Loucy (cell line): ENCODE results near the gene TAS1R3.

ENCODE experiments used
- H2AFZ ChIP-seq: fragments of 200-600 bp; sonication (generic); 2 replicates; pipeline ENCODE4 v1.6.0; 2016; ENCODE audit warnings: antibody characterized with exemption, mild to moderate bottlenecking, low read length, moderate library complexity
- H3F3A ChIP-seq: fragments of 200-600 bp; 2 replicates; pipeline ENCODE4 v1.6.0; 2016; ENCODE audit warnings: antibody characterized with exemption, low read depth, mild to moderate bottlenecking
- H3K27me3 ChIP-seq: fragments of 200-600 bp; sonication (generic); 2 replicates; pipeline ENCODE4 v1.6.1; 2014; ENCODE audit warnings: low read length, mild to moderate bottlenecking; ENCODE audit not compliant: insufficient read depth, poor library complexity, severe bottlenecking
- H3K36me3 ChIP-seq: fragments of 200-600 bp; sonication (generic); 2 replicates; pipeline ENCODE4 v1.6.1; 2016; ENCODE audit warnings: low read length; ENCODE audit not compliant: insufficient read depth
- H3K4me1 ChIP-seq: fragments of 200-600 bp; sonication (generic); 2 replicates; pipeline ENCODE4 v1.5.1; 2014; ENCODE audit warnings: low read length, mild to moderate bottlenecking; ENCODE audit not compliant: insufficient read depth, poor library complexity, severe bottlenecking
- H3K4me2 ChIP-seq: fragments of 200-600 bp; sonication (generic); 2 replicates; pipeline ENCODE4 v1.6.0; 2014; ENCODE audit warnings: antibody characterized with exemption, low read length, low read depth, mild to moderate bottlenecking; ENCODE audit not compliant: poor library complexity, severe bottlenecking
- H3K4me3 ChIP-seq: fragments of 200-600 bp; sonication (generic); 2 replicates; pipeline ENCODE4 v1.5.1; 2014; ENCODE audit warnings: low read length, mild to moderate bottlenecking, mixed read lengths; ENCODE audit not compliant: poor library complexity, severe bottlenecking
- H3K79me2 ChIP-seq: fragments of 200-600 bp; sonication (generic); 2 replicates; pipeline ENCODE4 v1.6.1; 2014; ENCODE audit warnings: low read length; ENCODE audit not compliant: insufficient read depth
- H3K9ac ChIP-seq: fragments of 200-600 bp; sonication (generic); 2 replicates; pipeline ENCODE4 v1.6.0; 2014; ENCODE audit warnings: mild to moderate bottlenecking, low read depth, low read length, moderate library complexity; ENCODE audit not compliant: poor library complexity, severe bottlenecking
- H3K9me2 ChIP-seq: fragments of 200-600 bp; sonication (generic); replicated peaks from 2 replicates; pipeline ENCODE4 v1.6.1; 2016; ENCODE audit warnings: low read depth, low read length, mixed read lengths
- H3K9me3 ChIP-seq: fragments of 200-600 bp; sonication (generic); 2 replicates; pipeline ENCODE4 v1.6.1; 2014; ENCODE audit warnings: mild to moderate bottlenecking, antibody characterized with exemption, low read length, low read depth; ENCODE audit not compliant: insufficient read depth
- H4K20me1 ChIP-seq: fragments of 200-600 bp; sonication (generic); 2 replicates; pipeline ENCODE4 v1.6.0; 2014; ENCODE audit warnings: antibody characterized with exemption, low read length, mild to moderate bottlenecking; ENCODE audit not compliant: insufficient read depth, poor library complexity, severe bottlenecking
- EZH2phosphoT487 ChIP-seq: fragments of 200-600 bp; IDR thresholded peaks from 2 replicates; pipeline ENCODE4 v1.6.1; 2018; ENCODE audit warnings: antibody characterized with exemption, mild to moderate bottlenecking, moderate library complexity, borderline replicate concordance
- TF ChIP-seq, protein P1 (sequence below): fragments of 200-600 bp; sonication (generic); conservative IDR thresholded peaks from 2 replicates; pipeline ENCODE4 v1.5.1; 2014; ENCODE audit warnings: mild to moderate bottlenecking, antibody characterized with exemption, low read length

The TAS1R3 gene

GRCh38 chr1:1349256-1350012 is 18.4 kb downstream of the TAS1R3 start, which contains the start of gene DVL1:
Gene DVL1, minus strand, starts transcription at chr1:1349418. Its CDS starts 353 bp downstream, at chr1:1349065.
- peak within 1 kb of the TSS; percentile 85 for H3K4me3 ChIP-seq
- H2AFZ ChIP-seq = peak within 1 kb of the TSS; percentile 88; the same call in 1 of the 2 replicates

DNA sequence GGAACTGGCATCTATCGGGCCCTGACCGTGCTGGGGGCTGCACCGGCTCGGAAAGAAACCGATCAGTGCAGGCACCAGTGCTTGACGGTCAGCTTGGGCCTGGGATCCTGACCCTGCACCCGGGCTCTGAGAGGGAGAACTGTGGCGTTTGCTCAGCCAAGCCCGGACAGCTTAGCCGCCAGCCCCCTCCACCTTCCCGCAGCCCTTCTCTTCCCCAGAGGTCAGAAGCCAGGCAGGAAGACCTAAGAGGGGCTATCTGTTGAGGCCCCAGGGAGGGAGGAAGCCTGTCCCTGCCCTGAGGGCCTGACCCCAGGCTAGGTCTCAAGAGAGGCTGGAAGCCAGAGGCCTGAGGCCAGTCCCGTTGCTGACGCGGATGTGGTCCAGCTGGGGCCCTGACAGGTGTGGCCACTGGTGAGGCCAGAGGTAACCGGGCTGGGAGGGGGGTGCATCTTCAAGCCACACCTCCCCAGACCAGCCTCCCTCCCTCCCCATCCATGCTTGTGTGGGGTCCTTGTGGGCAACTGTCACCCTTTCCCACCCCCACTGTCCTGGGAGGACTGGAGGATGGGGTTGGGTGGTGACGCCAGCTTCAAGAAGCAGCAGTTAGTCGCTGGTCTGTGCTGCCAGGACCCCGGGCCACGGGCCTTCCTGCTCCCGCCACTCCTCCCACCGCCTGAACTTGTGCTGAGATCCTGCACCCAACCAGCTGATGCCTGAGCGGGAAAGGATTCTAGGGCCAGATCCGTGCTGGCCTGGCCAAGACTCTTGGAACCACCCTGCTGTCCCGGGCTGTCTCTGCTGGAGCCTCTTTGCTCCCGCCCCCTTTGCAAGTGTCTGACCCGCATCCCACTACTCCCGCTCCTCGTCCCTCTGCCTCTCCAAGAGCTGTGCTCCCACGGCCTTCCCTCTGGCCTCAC is 20.7 kb downstream of the TAS1R3 start:
- H3K9ac ChIP-seq = no peak overlapping the region

More at GRCh38 chr1:1349256-1350012, 18.4 kb downstream of the TAS1R3 start, which contains the start of gene DVL1:
- no peaks in the 10 kb centered on the region for H3K9me2 ChIP-seq
- H3K4me1 ChIP-seq = peaks cover 18% of the 10 kb centered on the region
- peak within 1 kb of the TSS; percentile 75 for H3K9ac ChIP-seq
- no peaks in the 10 kb centered on the region for H3K9me3 ChIP-seq
- TF ChIP-seq, protein P1, sequence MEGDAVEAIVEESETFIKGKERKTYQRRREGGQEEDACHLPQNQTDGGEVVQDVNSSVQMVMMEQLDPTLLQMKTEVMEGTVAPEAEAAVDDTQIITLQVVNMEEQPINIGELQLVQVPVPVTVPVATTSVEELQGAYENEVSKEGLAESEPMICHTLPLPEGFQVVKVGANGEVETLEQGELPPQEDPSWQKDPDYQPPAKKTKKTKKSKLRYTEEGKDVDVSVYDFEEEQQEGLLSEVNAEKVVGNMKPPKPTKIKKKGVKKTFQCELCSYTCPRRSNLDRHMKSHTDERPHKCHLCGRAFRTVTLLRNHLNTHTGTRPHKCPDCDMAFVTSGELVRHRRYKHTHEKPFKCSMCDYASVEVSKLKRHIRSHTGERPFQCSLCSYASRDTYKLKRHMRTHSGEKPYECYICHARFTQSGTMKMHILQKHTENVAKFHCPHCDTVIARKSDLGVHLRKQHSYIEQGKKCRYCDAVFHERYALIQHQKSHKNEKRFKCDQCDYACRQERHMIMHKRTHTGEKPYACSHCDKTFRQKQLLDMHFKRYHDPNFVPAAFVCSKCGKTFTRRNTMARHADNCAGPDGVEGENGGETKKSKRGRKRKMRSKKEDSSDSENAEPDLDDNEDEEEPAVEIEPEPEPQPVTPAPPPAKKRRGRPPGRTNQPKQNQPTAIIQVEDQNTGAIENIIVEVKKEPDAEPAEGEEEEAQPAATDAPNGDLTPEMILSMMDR = peak; percentile 49
- TF ChIP-seq EZH2phosphoT487 = no peak
- H3K4me2 ChIP-seq = peak within 1 kb of the TSS; percentile 92
- H3K36me3 ChIP-seq = no peaks in the 10 kb centered on the region
- H3K27me3 ChIP-seq = no peaks in the 10 kb centered on the region
- H3F3A ChIP-seq = no peaks in the 10 kb centered on the region
- peaks cover 30% of the 10 kb centered on the region; the same call in 1 of the 2 replicates for H3K79me2 ChIP-seq
- H4K20me1 ChIP-seq = peaks cover 17% of the 10 kb centered on the region

DNA sequence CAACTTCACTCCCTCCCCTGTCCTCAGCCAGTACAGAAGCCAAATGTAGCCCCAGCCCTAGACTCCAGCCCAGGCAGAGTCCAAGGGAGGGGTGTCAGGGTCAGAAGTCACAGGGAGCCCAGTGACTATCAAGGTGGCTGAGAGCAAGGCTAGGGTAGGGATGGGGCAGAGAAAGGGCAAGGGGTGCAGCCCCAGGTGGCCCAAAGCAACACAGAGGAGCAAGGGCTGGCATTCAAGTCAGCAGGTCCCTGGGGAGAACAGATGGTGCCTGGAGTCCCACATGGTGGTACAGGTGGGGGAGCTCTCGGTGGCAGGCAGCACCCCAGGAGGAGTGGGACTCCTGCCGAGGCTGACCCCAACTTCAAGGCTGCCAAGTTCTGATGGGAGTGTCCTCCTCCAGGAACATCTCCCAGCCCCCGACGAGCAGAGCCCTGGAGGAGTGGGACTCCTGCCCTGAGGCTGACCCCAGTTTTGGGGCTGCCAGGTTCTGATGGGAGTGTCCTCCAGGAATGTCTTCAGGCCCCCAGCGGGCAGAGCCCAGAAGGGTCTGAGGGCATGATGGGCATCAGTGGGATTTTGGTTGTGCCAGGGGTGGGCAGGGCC is 21.8 kb downstream of the TAS1R3 start:
- Histone ChIP-seq H3F3A (no peaks in the 10 kb centered on the region), H3K36me3 (no peaks in the 10 kb centered on the region), H3K4me1 (peaks cover 6% of the 10 kb centered on the region)

More for the DNA sequence above, 20.7 kb downstream of the TAS1R3 start:
- no peaks in the 10 kb centered on the region for H3K36me3 ChIP-seq
- H3K27me3 ChIP-seq = no peaks in the 10 kb centered on the region
- peaks cover 20% of the 10 kb centered on the region; the same call in 1 of the 2 replicates for H3K79me2 ChIP-seq
- peaks cover 11% of the 10 kb centered on the region for H4K20me1 ChIP-seq
- H3K4me1 ChIP-seq = peaks cover 16% of the 10 kb centered on the region
- H2AFZ ChIP-seq = no peak overlapping the region
- TF ChIP-seq EZH2phosphoT487 = no peak
- TF ChIP-seq, protein P1 = no peak
- H3F3A ChIP-seq = no peaks in the 10 kb centered on the region
- H3K4me3 ChIP-seq = no peak overlapping the region
- H3K9me2 ChIP-seq = no peaks in the 10 kb centered on the region
- H3K9me3 ChIP-seq = no peaks in the 10 kb centered on the region
- H3K4me2 ChIP-seq = no peak overlapping the region

More for the DNA sequence above, 21.8 kb downstream of the TAS1R3 start:
- peaks cover 10% of the 10 kb centered on the region; the same call in 1 of the 2 replicates for H3K79me2 ChIP-seq
- no peaks in the 10 kb centered on the region for H3K9me3 ChIP-seq
- H3K4me2 ChIP-seq = no peak overlapping the region
- no peak overlapping the region for H2AFZ ChIP-seq
- H3K9me2 ChIP-seq = no peaks in the 10 kb centered on the region
- H3K9ac ChIP-seq = no peak overlapping the region
- H4K20me1 ChIP-seq = peaks cover 3% of the 10 kb centered on the region
- no peak overlapping the region for H3K4me3 ChIP-seq
- TF ChIP-seq EZH2phosphoT487 = no peak
- TF ChIP-seq, protein P1 = no peak
- no peaks in the 10 kb centered on the region for H3K27me3 ChIP-seq
